SK-N-SH (cell line): ENCODE results near the gene PSME2. TPM values are rescaled to one million over a fixed set of nuclear protein-coding genes. Genes with fewer than 3 reads are reported as not detected.

Experiments
- CTCF ChIA-PET: fragments of 300-600, 350-600 bp; formaldehyde crosslinking; extraction: SDS; loops from one replicate; lab custom pipeline; 2021; lab: Yijun Ruan, JAX
- POLR2A ChIA-PET: fragments of 350-600 bp; sonication (Branson Sonifier 250); formaldehyde crosslinking; extraction: SDS; loops from one replicate; lab custom pipeline; 2020; ENCODE audit warnings: antibody characterized with exemption, inconsistent platforms; lab: Yijun Ruan, JAX
- DNase-seq: peaks from one replicate; pipeline ENCODE4 v3.0.0; 2012
- H2AFZ ChIP-seq: fragments of 200-600 bp; sonication (generic); 2 replicates; pipeline ENCODE4 v1.8.1; 2016; ENCODE audit warnings: antibody characterized with exemption, mild to moderate bottlenecking, low read depth
- H3F3A ChIP-seq: fragments of 200-600 bp; sonication (generic); replicated peaks from 2 replicates; pipeline ENCODE3; 2016; ENCODE audit warnings: antibody characterized with exemption, mild to moderate bottlenecking; ENCODE audit not compliant: insufficient read depth
- H3K27ac ChIP-seq, 2 experiments: fragments of 200-500 bp in 1 of 2; fragments of 200-600 bp in 1 of 2; sonication (Bioruptor generic) in 1 of 2; sonication (generic), shearing (Covaris generic) in 1 of 2; 2 replicates each; pipeline versions ENCODE4 v1.5.1 to v1.6.1; 2014 to 2016; ENCODE audit warnings: low read depth in 2 of 2, inconsistent platforms in 1 of 2, low read length in 1 of 2, mild to moderate bottlenecking in 1 of 2, mixed read lengths in 1 of 2
- H3K27me3 ChIP-seq: fragments of 200-600 bp; sonication (generic), shearing (Covaris generic); 2 replicates; pipeline ENCODE4 v1.6.1; 2016; ENCODE audit warnings: mixed run types; ENCODE audit not compliant: insufficient read depth
- H3K36me3 ChIP-seq, 2 experiments: fragments of 200-500 bp in 1 of 2; fragments of 200-600 bp in 1 of 2; sonication (Bioruptor generic) in 1 of 2; sonication (generic) in 1 of 2; replicated peaks in 1 of 2; 2 replicates each; pipeline versions ENCODE3 to v1.5.1; 2014 to 2016; ENCODE audit warnings: low read length in 1 of 2, mild to moderate bottlenecking in 1 of 2; ENCODE audit not compliant: insufficient read depth in 2 of 2, control insufficient read depth in 1 of 2
- H3K4me1 ChIP-seq, 2 experiments: fragments of 200-500 bp in 1 of 2; fragments of 200-600 bp in 1 of 2; sonication (Bioruptor generic) in 1 of 2; sonication (generic), shearing (Covaris generic) in 1 of 2; 2 replicates each; pipeline versions ENCODE4 v1.5.1 to v1.6.1; 2014 to 2016; ENCODE audit warnings: low read depth in 1 of 2, low read length in 1 of 2, mixed run types in 1 of 2; ENCODE audit not compliant: insufficient read depth in 2 of 2, control insufficient read depth in 1 of 2
- H3K4me2 ChIP-seq: fragments of 200-600 bp; sonication (generic), shearing (Covaris generic); 2 replicates; pipeline ENCODE4 v1.6.1; 2017; ENCODE audit warnings: mixed run types
- H3K4me3 ChIP-seq, 2 experiments: fragments of 200-500 bp in 1 of 2; fragments of 200-600 bp in 1 of 2; sonication (Bioruptor generic) in 1 of 2; sonication (generic), shearing (Covaris generic) in 1 of 2; 2 replicates each; pipeline versions ENCODE4 v1.5.1 to v1.8.1; 2014 to 2016; ENCODE audit warnings: low read depth in 2 of 2, inconsistent platforms in 1 of 2, low read length in 1 of 2, mild to moderate bottlenecking in 1 of 2, mixed read lengths in 1 of 2, moderate library complexity in 1 of 2
- H3K79me2 ChIP-seq: fragments of 200-600 bp; sonication (generic); 2 replicates; pipeline ENCODE4 v1.8.1; 2017; ENCODE audit warnings: mild to moderate bottlenecking; ENCODE audit not compliant: insufficient read depth
- H3K9ac ChIP-seq: fragments of 200-600 bp; sonication (generic); 2 replicates; pipeline ENCODE4 v1.6.1; 2017; ENCODE audit warnings: mixed run types
- H3K9me2 ChIP-seq: fragments of 200-600 bp; sonication (generic); 2 replicates; pipeline ENCODE4 v1.6.1; 2017; ENCODE audit warnings: mixed run types
- H3K9me3 ChIP-seq: fragments of 200-600 bp; sonication (generic); 2 replicates; pipeline ENCODE4 v1.6.1; 2017; ENCODE audit warnings: mixed run types, mild to moderate bottlenecking, moderate library complexity
- H4K20me1 ChIP-seq: fragments of 200-600 bp; sonication (generic); 2 replicates; pipeline ENCODE4 v1.6.1; 2017; ENCODE audit warnings: mild to moderate bottlenecking, mixed run types; ENCODE audit not compliant: insufficient read depth
- CHD2 ChIP-seq: fragments of 150-350 bp; IDR thresholded peaks from 2 replicates; pipeline ENCODE4 v1.6.1; 2018; ENCODE audit warnings: low read length; ENCODE audit not compliant: partially characterized antibody
- CTCF ChIP-seq: fragments of 200-600 bp; sonication (generic); IDR thresholded peaks from 2 replicates; pipeline ENCODE4 v1.6.1; 2017; ENCODE audit warnings: antibody characterized with exemption, mild to moderate bottlenecking, moderate library complexity
- ELF1 ChIP-seq: IDR thresholded peaks from 2 replicates; pipeline ENCODE4 v1.4.0; 2012
- EP300 ChIP-seq, 2 experiments: IDR thresholded peaks; 2 replicates each; pipeline versions ENCODE4 v1.4.0 to v1.6.1; 2012; ENCODE audit warnings: borderline replicate concordance in 1 of 2, low read depth in 1 of 2, low read length in 1 of 2
- FOSL2 ChIP-seq: IDR thresholded peaks from 2 replicates; pipeline ENCODE4 v1.4.0; 2012; ENCODE audit warnings: low read depth, mild to moderate bottlenecking, moderate library complexity, borderline replicate concordance
- FOXJ3 ChIP-seq: sonication (generic); formaldehyde crosslinking; IDR thresholded peaks from 2 replicates; pipeline ENCODE4 v1.5.1; 2020; ENCODE audit warnings: mild to moderate bottlenecking, missing genetic modification reagents
- GABPA ChIP-seq: IDR thresholded peaks from 2 replicates; pipeline ENCODE4 v1.4.0; 2012; ENCODE audit warnings: low read depth, mild to moderate bottlenecking
- MEF2A ChIP-seq: IDR thresholded peaks from 2 replicates; pipeline ENCODE4 v1.4.0; 2012; ENCODE audit warnings: low read depth, borderline replicate concordance
- NFIC ChIP-seq: IDR thresholded peaks from 2 replicates; pipeline ENCODE4 v1.4.0; 2012; ENCODE audit warnings: borderline replicate concordance
- NRF1 ChIP-seq: IDR thresholded peaks from 2 replicates; pipeline ENCODE4 v1.6.1; 2012; ENCODE audit warnings: low read depth, mild to moderate bottlenecking, low read length
- PBX3 ChIP-seq: IDR thresholded peaks from 2 replicates; pipeline ENCODE4; 2012
- RCOR1 ChIP-seq: fragments of 150-350 bp; IDR thresholded peaks from 2 replicates; pipeline ENCODE4 v1.6.1; 2017; ENCODE audit warnings: antibody characterized with exemption, low read length
- RFX5 ChIP-seq: IDR thresholded peaks from 2 replicates; pipeline ENCODE4 v1.6.1; 2012; ENCODE audit warnings: mild to moderate bottlenecking, improper control_type of control experiment, low read length
- RXRA ChIP-seq: IDR thresholded peaks from 2 replicates; pipeline ENCODE4 v1.4.0; 2012; ENCODE audit warnings: low read depth, mild to moderate bottlenecking, borderline replicate concordance
- SIN3A ChIP-seq: IDR thresholded peaks from 2 replicates; pipeline ENCODE4 v1.6.1; 2012; ENCODE audit warnings: low read depth, mild to moderate bottlenecking, low read length, moderate library complexity, borderline replicate concordance
- SMC3 ChIP-seq: IDR thresholded peaks from 2 replicates; pipeline ENCODE4 v1.6.1; 2012; ENCODE audit warnings: low read depth, low read length, improper control_type of control experiment
- TCF12 ChIP-seq: IDR thresholded peaks from 2 replicates; pipeline ENCODE4 v1.4.0; 2012
- TEAD4 ChIP-seq: IDR thresholded peaks from 2 replicates; pipeline ENCODE4 v1.4.0; 2012; ENCODE audit warnings: mild to moderate bottlenecking, borderline replicate concordance; ENCODE audit not compliant: insufficient read depth
- USF2 ChIP-seq: fragments of 150-350 bp; IDR thresholded peaks from 2 replicates; pipeline ENCODE4 v1.6.1; 2017; ENCODE audit warnings: antibody characterized with exemption, low read length, low read depth, borderline replicate concordance
- YY1 ChIP-seq: IDR thresholded peaks from 2 replicates; pipeline ENCODE4 v1.4.0; 2012; ENCODE audit warnings: low read depth, mild to moderate bottlenecking
- WGBS: methylation state at CpG from one replicate; pipeline ENCODE4 v1.1.6; 2017; ENCODE audit warnings: low lambda C conversion rate; 5-methylcytosine and 5-hydroxymethylcytosine counted together
- polyA plus RNA-seq, 3 experiments: library from polyadenylated mRNA; depleted of rRNA; stranded (reverse); fragments of >200 nt; gene quantifications; 2 replicates each; pipeline ENCODE4 v1.2.3, GENCODE V29; 2012

The PSME2 gene
- polyA plus RNA-seq, 1 of the 3 experiments (the other 2 are of a cell fraction) = 147 TPM

GRCh38 chr14:24130380-24130716 lies 16.1 kb downstream of the PSME2 start, which contains the start of gene FITM1 (continued):
- TF ChIP-seq SIN3A (no peak), CHD2 (no peak)

GRCh38 chr14:24129410-24129998 lies 16.9 kb downstream of the PSME2 start:
- H3K4me1 ChIP-seq = peaks cover 0 to 8% of the 10 kb centered on the region in 2 experiments; a peak in 1 of 4 replicates
- 83% methylated on average over 8 of the region's 8 CpGs for WGBS
- no peak for DNase-seq

More at GRCh38 chr14:24129410-24129998, 16.9 kb downstream of the PSME2 start:
- no peaks in the 10 kb centered on the region for H3K9me3 ChIP-seq
- ChIA-PET POLR2A (interaction anchor here (0.9 to 2.3 kb wide), 2 partner anchors 8 to 15 kb away, joined by 5 to 6 read pairs; partner anchors contain the start of genes DCAF11 and NRL), CTCF (interaction anchor here (2.0 kb wide), 1 partner anchor 21 kb away, joined by 10 read pairs; no protein-coding TSS in a partner anchor)
- no peaks in the 10 kb centered on the region for H3K9me2 ChIP-seq
- H3K36me3 ChIP-seq = no peaks in the 10 kb centered on the region
- TF ChIP-seq NFIC = no peak
- TF ChIP-seq USF2 = no peak
- TF ChIP-seq EP300 (IDR thresholded peaks at IDR 0.05; ENCODE audit: borderline replicate concordance in 1 of 2, low read depth in 1 of 2, low read length in 1 of 2) = no peak
- TF ChIP-seq GABPA = no peak
- no peak for TF ChIP-seq NRF1
- TF ChIP-seq FOXJ3 (CRISPR knock-in tag) = no peak
- no peak for TF ChIP-seq ELF1
- TF ChIP-seq PBX3 = no peak
- TF ChIP-seq RXRA = no peak
- TF ChIP-seq MEF2A = no peak
- TF ChIP-seq RFX5 = no peak
- no peak for TF ChIP-seq SMC3
- TF ChIP-seq TCF12 = no peak
- TF ChIP-seq CTCF = no peak
- no peak for TF ChIP-seq TEAD4
- TF ChIP-seq FOSL2 = no peak
- TF ChIP-seq YY1 = no peak
- no peak for TF ChIP-seq RCOR1
- H3F3A ChIP-seq = peaks cover 6% of the 10 kb centered on the region
- no peak overlapping the region for H2AFZ ChIP-seq
- no peak overlapping the region for H3K27ac ChIP-seq
- no peaks in the 10 kb centered on the region for H3K79me2 ChIP-seq
- no peaks in the 10 kb centered on the region for H3K27me3 ChIP-seq
- H3K4me3 ChIP-seq = no peak overlapping the region
- H4K20me1 ChIP-seq = no peaks in the 10 kb centered on the region
- H3K9ac ChIP-seq = no peak overlapping the region
- H3K4me2 ChIP-seq = no peak overlapping the region
